Stimulated activated naive B cell treated with anti-CD40 and anti-IgM and Interleukin-4, amounts not matched to agents 10 μg/mL and 1 μg/mL and 100 μg/mL, for 72 hours (primary cell): ENCODE measurements around the gene CAD.
A peak's percentile ranks its signal among the peaks of the same experiment; 100 is the strongest.
"Not testable (repeated sequence)": the region's sequence is repeated elsewhere in the genome, so short reads cannot be mapped to it uniquely, and the experiment has no call there.

Experiments used
- ATAC-seq, 2 donors: fragments of 150-1000 bp; cut with Tn5 transposase; replicated peaks; 2 replicates each; pipeline ENCODE4 v1.10.0; 2021; ENCODE audit warnings: moderate library complexity in 1 of 2
- DNase-seq: peaks from one replicate; pipeline ENCODE4 v3.0.0; 2021
- H3K27ac Mint-ChIP-seq: one replicate; pipeline ENCODE4 v1.8.0; 2022; ENCODE audit warnings: mild to moderate bottlenecking, mixed read lengths
- H3K27me3 Mint-ChIP-seq, 2 donors: one replicate each; pipeline ENCODE4 v1.8.0; 2022; ENCODE audit warnings: mixed read lengths in 2 of 2
- H3K36me3 Mint-ChIP-seq, 2 donors: one replicate each; pipeline ENCODE4 v1.8.0; 2022; ENCODE audit warnings: mixed read lengths in 2 of 2, mild to moderate bottlenecking in 1 of 2
- H3K4me1 Mint-ChIP-seq, 2 donors: one replicate each; pipeline ENCODE4 v1.8.0; 2022; ENCODE audit warnings: mixed read lengths in 2 of 2, mild to moderate bottlenecking in 1 of 2
- H3K4me3 Mint-ChIP-seq, 2 donors: one replicate each; pipeline ENCODE4 v1.8.0; 2022; ENCODE audit warnings: mild to moderate bottlenecking in 2 of 2, mixed read lengths in 2 of 2, moderate library complexity in 1 of 2
- H3K9me3 Mint-ChIP-seq, 2 donors: one replicate each; pipeline ENCODE4 v1.8.0; 2022; ENCODE audit warnings: mixed read lengths in 2 of 2, mild to moderate bottlenecking in 1 of 2

Gene CAD

DNA sequence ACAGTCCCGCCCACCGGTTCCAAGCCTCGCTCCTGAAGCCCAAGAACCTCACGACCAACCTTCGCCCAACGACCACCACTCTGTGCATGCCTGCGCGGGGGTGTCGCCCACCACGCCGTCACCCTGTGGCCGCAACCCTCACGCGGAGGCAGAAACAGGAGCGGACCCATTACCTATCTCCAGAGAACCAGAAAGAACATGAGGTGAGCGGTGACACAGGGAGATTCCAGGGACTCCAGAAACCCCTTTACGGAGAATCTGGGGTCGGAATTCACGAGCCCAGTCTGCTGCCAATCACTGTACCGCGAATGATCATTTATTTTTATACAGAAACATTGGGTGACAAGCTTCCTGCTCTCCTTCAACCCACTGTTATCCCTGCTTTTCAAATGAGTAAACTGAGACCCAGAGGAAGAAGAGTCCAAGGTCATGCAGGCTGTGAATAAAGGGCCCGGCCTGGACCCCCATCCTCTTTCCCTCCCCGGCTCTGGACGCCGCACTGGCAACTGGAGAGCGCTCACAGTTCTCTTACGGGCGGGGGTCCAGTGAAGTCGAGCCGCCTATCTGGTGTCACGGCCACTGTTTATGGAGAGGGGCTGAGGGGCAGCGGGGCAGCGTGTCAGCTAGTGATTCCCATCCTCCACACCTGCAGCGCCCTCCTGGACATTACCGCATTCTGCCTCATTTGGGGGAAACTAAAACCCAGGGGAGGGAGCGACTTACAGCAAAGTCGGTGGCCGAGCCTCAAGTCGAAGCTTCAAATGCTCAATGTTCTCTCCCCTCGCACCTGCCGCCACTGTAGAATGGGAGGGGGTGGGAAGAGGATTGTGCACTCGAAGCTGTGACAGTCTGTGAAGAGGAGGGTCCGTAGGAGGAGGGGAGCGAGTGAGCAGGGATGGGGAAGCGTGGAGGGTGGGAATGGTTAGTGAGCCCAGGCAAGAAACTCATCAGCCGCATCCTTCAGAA lies 46.4 kb downstream of the CAD start:
- Mint-ChIP-seq H3K4me3 (peak overlapping the region; percentile 86 to 93), H3K36me3 (peaks cover 2 to 3% of the 10 kb centered on the region in 2 donors), H3K27ac (peak overlapping the region; percentile 83), H3K9me3 (no peaks in the 10 kb centered on the region), H3K4me1 (peaks cover 24 to 31% of the 10 kb centered on the region in 2 donors), H3K27me3 (peaks cover 44 to 53% of the 10 kb centered on the region in 2 donors)
- DNase-seq (no peak), ATAC-seq (no peak)

DNA sequence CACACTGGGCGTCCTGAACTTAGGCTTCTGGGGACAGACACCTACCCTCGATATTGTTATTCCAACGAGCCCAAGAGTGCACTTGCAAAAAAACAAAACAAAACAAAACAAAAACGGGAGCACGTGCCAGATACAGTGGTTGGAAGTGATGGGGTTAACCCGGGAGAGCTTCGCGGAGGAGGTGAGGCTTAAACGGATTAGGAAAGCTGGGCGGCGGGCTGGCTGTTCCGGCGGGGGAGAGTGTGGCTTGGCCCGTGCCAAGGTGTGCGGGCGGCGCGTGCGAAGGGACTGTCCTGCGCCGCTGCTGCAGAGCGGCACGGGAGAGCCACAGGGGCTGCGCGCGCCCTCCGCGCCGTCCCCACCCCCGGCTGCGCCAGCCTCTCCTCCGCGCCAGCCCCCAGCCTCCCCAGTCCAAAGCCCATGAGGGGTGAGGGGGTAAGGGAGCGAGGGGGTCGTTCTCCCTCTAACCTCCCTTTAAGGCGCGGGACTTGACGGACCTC lies 47.1 kb downstream of the CAD start:
- peaks cover 24 to 31% of the 10 kb centered on the region in 2 donors for H3K4me1 Mint-ChIP-seq
- ATAC-seq: peak; percentile 51 to 53
- no peak for DNase-seq
- peak overlapping the region; percentile 86 to 93 for H3K4me3 Mint-ChIP-seq
- H3K36me3 Mint-ChIP-seq: peaks cover 2 to 3% of the 10 kb centered on the region in 2 donors
- no peak overlapping the region for H3K27ac Mint-ChIP-seq
- peaks cover 44 to 48% of the 10 kb centered on the region in 2 donors for H3K27me3 Mint-ChIP-seq
- H3K9me3 Mint-ChIP-seq: no peaks in the 10 kb centered on the region

DNA sequence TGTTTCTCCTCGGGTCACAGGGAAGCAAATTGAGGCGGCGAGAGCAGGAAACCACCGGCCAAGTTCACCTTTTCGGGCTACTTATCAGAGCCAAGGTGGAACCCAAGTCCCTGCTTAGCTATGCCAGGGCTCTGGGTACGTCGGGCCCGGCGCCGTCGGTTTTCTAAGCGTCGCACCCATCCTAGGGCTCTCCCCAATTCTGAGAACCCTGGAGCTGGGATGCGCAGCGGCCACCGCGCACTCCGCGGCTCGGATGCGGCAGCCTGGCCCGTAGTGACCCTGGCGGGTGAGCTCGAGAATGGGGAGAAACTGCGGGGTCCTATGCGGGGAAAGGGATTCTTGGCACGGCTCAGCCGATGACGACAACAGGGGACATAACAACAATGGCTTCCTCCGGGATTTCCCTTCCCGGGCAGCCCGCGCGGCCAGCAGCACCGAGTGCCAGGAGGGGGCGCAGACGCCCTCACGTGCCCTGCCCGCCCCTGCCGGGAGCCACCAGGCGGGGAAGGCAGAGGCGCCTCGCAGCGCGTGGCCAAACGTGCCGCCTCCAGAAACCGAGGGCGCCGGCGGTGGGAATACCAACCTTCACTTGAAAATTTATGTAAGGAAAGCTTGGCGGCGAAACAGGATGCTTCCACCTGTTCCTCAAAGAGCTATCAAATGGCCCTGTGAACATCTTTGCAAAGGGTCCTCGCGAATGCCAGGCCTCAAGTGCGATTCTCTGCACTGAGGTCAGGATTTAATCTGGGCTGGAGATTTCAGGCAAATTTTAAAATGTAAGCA lies 47.8 kb downstream of the CAD start:
- peak; percentile 55 for DNase-seq
- peaks cover 2 to 3% of the 10 kb centered on the region in 2 donors for H3K36me3 Mint-ChIP-seq
- H3K9me3 Mint-ChIP-seq: no peaks in the 10 kb centered on the region
- peaks cover 43 to 46% of the 10 kb centered on the region in 2 donors for H3K27me3 Mint-ChIP-seq
- ATAC-seq: peak; percentile 53 to 63
- peak overlapping the region; percentile 86 to 93 for H3K4me3 Mint-ChIP-seq
- peaks cover 24 to 31% of the 10 kb centered on the region in 2 donors for H3K4me1 Mint-ChIP-seq
- peak overlapping the region; percentile 39 for H3K27ac Mint-ChIP-seq

DNA sequence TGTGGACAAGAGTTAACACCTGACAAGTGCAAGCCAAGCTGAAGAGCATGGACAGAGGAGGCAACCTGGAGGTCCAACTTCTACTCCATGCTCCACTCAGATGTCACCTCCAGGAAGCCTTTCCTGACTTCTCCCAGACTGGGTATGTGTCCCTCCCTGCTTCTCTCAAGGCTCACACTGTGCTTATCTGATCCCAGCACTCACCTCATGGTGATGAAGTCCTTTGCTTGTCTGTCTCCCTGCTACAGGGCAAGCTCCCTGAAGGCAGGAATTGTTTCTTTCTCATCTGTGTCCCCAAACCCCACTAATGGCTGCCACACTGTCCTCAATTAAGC lies 48.3 kb downstream of the CAD start:
- H3K4me1 Mint-ChIP-seq: peaks cover 24 to 31% of the 10 kb centered on the region in 2 donors
- H3K27me3 Mint-ChIP-seq: peaks cover 37 to 40% of the 10 kb centered on the region in 2 donors
- ATAC-seq (no peak), DNase-seq (no peak)
- peaks cover 2 to 3% of the 10 kb centered on the region in 2 donors for H3K36me3 Mint-ChIP-seq
- no peaks in the 10 kb centered on the region for H3K9me3 Mint-ChIP-seq
- H3K27ac Mint-ChIP-seq: no peak overlapping the region
- H3K4me3 Mint-ChIP-seq: peak overlapping the region; percentile 46 to 59

DNA sequence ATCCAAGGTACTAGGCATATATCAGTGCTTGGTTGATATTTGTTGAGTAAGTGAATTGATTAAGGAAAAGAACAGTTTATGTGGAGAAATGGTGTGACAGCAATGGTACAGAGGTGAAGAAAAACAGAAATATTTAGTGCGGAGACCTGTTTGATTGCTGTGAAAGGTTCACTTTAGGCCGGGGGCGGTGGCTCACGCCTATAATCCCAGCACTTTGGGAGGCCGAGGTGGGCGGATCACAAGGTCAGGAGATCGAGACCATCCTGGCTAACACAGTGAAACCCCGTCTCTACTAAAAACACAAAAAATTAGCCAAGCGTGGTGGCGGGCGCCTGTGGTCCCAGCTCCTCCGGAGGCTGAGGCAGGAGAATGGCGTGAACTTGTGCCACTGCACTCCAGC lies 51.1 kb downstream of the CAD start:
- H3K4me1 Mint-ChIP-seq: peaks cover 12 to 16% of the 10 kb centered on the region in 2 donors
- H3K9me3 Mint-ChIP-seq, DNase-seq, ATAC-seq, H3K36me3 Mint-ChIP-seq, H3K27ac Mint-ChIP-seq, H3K4me3 Mint-ChIP-seq: not testable (repeated sequence)
- H3K27me3 Mint-ChIP-seq: peaks cover 22 to 23% of the 10 kb centered on the region in 2 donors

DNA sequence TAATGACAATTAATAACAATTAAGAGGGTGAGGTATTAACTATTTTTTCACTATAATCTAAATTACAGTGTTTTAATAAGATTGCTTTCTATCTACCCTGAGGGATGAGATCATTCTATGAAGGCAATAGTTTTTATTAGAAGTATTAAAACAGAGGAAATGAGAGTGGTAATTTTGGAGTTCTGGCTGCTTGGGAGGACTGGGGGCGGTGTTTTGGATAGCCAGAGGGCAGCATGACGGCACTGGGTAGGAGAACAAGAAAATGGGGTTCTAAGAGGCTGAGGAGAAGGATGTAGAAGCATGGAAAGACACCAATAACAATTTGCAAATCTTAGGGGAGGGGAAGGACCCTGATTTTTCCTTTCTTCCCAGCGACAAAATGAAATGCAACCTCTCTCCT lies 53.0 kb downstream of the CAD start:
- ATAC-seq (no peak), DNase-seq (no peak)
- Mint-ChIP-seq H3K27me3 (peaks cover 11 to 17% of the 10 kb centered on the region in 2 donors), H3K4me3 (no peak overlapping the region), H3K4me1 (peaks cover 0 to 2% of the 10 kb centered on the region in 2 donors), H3K36me3 (no peaks in the 10 kb centered on the region), H3K27ac (no peak overlapping the region), H3K9me3 (no peaks in the 10 kb centered on the region)

DNA sequence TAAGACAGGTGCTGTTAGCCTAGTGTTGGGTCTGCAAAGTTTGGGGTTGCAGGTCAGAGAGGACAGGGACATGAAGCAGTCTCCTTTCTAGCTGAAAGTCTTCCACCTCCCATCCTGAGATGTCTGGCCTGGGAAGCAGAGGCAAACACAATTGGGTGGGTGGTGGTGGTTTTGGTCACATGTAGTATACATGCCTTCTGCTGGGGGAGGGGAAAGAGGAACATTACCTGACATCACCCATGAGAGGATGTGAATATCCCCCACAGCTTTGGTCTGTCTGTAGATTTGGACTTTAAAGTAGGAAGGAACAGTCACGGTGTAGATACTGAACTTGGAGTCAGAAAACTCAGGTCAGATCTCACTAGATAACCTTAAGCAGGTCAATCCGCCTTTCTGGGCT lies 53.5 kb downstream of the CAD start:
- Mint-ChIP-seq H3K36me3 (no peaks in the 10 kb centered on the region), H3K27ac (no peak overlapping the region), H3K27me3 (peaks cover 12% of the 10 kb centered on the region in 2 donors), H3K4me1 (no peaks in the 10 kb centered on the region), H3K4me3 (no peak overlapping the region), H3K9me3 (no peaks in the 10 kb centered on the region)
- ATAC-seq: peak in 1 of 2 donors; percentile 42
- DNase-seq: no peak

DNA sequence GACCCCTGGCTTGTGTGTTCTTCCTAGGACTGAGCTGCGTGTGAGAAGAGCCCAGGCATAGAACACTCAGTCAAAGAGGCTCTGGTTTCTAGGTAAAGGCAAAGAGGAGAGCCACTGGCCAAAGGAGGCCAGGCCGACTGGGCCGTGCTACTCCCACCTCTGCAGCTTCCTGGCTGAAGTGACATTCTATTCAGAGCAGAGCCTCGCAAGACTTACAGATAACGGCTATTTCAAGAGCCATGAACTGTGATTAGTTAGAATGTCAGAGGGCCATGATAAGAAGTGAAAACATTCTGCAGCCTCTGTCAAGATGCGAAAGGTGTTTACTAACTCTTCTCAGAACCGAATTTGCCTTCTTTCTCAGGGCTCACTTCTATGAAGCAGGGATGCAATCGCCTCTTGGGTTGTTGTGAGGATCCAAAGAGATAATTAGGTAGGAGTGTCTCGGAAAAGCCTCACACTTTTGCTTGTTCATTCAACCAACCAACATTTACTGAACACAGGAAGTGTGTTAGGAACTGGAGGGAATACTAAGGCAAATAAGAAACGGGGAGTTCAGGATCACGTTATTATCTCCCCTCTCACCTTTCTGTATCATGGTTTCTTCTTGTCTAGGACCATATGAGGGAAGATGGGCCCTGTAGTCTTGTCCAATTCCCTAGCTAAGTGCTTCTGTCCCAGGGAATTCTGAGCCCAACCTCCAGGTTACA lies 54.6 kb downstream of the CAD start:
- H3K27me3 Mint-ChIP-seq: peaks cover 12 to 21% of the 10 kb centered on the region in 2 donors
- no peaks in the 10 kb centered on the region for H3K36me3 Mint-ChIP-seq
- DNase-seq: no peak
- H3K4me1 Mint-ChIP-seq: no peaks in the 10 kb centered on the region
- no peaks in the 10 kb centered on the region for H3K9me3 Mint-ChIP-seq
- H3K27ac Mint-ChIP-seq: no peak overlapping the region
- no peak for ATAC-seq
- H3K4me3 Mint-ChIP-seq: no peak overlapping the region

DNA sequence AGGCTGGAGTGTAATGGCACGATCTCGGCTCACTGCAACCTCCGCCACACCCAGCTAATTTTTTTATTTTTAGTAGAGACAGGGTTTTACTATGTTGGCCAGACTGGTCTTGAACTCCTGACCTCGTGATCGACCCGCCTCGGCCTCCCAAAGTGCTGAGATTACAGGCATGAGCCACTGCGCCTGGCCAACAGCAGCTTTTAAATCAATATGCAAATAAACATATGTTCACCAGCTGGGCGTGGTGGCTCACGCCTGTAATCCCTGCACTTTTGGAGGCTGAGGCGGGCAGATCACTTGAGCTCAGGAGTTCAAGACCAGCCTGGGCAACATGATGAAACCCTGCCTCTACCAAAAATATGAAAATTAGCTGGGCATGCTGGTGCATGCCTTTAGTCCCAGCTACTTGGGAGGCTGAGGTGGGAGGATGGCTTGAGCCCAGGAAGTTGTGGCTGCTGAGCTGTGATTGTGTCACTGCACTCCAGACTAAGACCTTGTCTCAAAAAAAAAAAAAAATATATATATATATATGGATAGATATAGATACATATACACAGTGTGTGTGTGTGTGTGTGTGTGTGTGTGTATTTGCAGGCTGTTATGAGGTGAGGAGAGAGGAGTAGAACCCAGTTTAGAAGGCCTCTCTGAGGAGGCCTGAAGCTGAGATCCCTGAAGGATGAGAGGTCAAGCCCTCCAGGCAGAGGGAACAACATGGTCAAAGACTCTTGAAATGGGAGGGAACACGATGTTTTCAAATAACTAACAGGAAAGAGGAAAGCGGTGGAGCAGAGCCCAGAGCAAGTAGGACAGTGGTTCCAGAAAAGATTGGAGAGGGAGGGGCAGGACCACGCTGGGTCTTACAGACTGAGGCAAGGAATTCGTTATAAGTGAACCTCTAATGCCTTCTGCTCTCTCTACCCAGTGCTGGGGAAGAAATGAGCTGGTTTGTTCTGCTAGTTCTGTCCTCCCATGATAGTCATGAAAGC lies 55.7 kb downstream of the CAD start:
- H3K36me3 Mint-ChIP-seq, ATAC-seq: not testable (repeated sequence)
- peaks cover 16 to 26% of the 10 kb centered on the region in 2 donors for H3K27me3 Mint-ChIP-seq

DNA sequence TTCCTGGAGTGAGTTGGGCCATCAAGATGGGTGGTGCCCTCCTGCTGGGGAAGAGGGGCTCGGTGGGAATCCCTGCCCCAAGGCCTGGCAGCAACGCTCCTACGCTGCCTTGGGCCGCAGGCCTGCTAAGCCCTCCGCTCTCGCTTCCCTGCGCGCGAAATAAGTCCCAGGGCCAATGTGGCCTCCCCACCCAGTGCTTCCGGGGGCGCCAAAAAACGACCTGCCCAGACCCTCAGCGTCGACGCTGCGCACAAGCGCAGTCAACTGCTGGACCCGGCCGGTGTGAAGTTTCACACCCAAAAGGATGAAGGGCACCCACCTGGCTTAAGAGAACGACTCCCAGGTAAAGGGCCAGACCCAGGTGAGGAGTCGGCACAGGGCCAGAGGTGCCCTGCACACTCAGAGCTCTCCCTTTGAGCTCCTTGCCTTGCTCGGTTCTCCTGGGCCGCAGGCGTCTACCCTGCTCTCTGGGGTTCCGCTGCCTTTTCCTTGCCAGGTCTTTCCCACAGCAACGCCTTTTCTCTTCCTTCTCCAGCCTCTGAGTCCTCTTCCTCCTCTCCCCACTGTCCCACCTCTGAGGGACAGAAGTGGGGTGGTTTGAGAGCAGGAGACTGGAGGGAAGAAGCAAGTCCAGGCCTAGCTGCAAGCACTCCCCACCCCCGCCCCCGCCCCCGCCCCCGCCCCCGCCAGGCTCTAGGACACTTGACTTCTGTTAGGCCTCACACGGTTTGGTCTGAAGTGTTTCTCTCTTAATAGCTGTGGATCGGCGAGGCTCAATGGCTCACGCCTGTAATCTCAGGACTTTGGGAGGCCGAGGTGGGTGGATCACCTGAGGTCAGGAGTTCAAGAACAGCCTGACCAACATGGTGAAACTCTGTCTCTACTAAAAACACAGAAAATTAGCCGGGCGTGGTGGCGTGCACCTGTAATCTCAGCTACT lies 58.3 kb downstream of the CAD start, which contains the start of gene DNAJC5G:
TSS of gene DNAJC5G (plus strand) at position 223 of the 940 bp plus-strand sequence. CDS start 1,296 bp downstream, outside the sequence.
- no peaks in the 10 kb centered on the region for H3K9me3 Mint-ChIP-seq
- ATAC-seq: no peak
- H3K27ac Mint-ChIP-seq: no peak within 1 kb of the TSS
- H3K4me1 Mint-ChIP-seq: peaks cover 5% of the 10 kb centered on the region in 2 donors
- no peak for DNase-seq
- peaks cover 14 to 30% of the 10 kb centered on the region in 2 donors for H3K27me3 Mint-ChIP-seq
- no peak within 1 kb of the TSS for H3K4me3 Mint-ChIP-seq
- no peaks in the 10 kb centered on the region for H3K36me3 Mint-ChIP-seq

More for the DNA sequence above, 55.7 kb downstream of the CAD start:
- H3K4me3 Mint-ChIP-seq, H3K4me1 Mint-ChIP-seq, H3K9me3 Mint-ChIP-seq, DNase-seq, H3K27ac Mint-ChIP-seq: not testable (repeated sequence)

DNA sequence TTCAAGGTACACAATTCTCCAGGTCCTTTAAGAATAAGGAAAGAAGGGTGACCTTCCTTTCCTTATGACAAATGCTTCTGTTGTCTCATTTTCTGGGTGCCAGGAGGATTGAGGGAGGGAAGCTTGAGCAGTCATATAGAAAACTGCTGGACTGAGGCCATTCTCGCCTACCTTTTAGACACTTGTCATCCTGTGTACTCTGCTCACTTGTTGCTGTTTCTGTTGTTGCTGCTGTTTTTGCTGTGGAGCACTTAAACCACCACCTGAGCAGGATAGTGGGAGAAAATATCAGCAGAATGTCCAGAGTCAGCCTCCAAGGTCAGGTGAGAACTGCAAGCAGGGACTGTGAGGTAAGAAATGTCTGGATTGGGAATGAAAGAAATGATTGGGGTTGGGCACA lies 60.8 kb downstream of the CAD start:
- Mint-ChIP-seq H3K4me3 (no peak overlapping the region), H3K36me3 (no peaks in the 10 kb centered on the region), H3K27me3 (peaks cover 35 to 43% of the 10 kb centered on the region in 2 donors), H3K9me3 (no peaks in the 10 kb centered on the region), H3K27ac (no peak overlapping the region), H3K4me1 (peaks cover 5% of the 10 kb centered on the region in 2 donors)
- ATAC-seq (no peak), DNase-seq (no peak)

DNA sequence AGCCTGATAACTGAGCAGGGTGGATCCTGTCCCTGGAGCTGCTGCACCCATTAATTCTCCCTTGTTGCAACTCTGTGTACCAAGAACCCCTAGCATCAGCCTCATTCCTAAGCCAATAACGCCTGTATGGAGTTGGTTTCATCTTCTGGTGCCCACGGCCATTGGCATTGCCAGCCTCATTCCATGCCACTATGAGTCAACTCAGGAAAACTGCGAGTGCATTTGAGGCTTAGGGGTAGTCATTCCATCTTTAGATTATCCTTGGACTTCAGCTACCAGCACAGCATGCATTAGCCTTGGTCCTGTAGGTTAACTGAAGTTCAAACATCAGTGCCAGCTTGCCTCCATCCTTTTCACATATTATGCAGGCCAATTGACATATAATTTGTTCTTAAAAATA lies 63.7 kb downstream of the CAD start:
- Mint-ChIP-seq H3K4me1 (peaks cover 5% of the 10 kb centered on the region in 2 donors), H3K9me3 (no peaks in the 10 kb centered on the region), H3K36me3 (no peaks in the 10 kb centered on the region), H3K4me3 (no peak overlapping the region), H3K27me3 (peaks cover 35 to 39% of the 10 kb centered on the region in 2 donors), H3K27ac (no peak overlapping the region)
- ATAC-seq (no peak), DNase-seq (no peak)
